ENCODE results near the gene SARDH.

SARDH gene

GRCh38 chr9:133717113-133718031 lies 20.8 kb downstream of the SARDH start:
- ATAC-seq: no peak
- no peaks in the 10 kb centered on the region for H3K36me3 Mint-ChIP-seq
- H3K27ac Mint-ChIP-seq: no peak overlapping the region
- H3K4me3 Mint-ChIP-seq: no peak overlapping the region
- H3K27me3 Mint-ChIP-seq: peaks cover 99% of the 10 kb centered on the region
- peaks cover 13% of the 10 kb centered on the region for H3K4me1 Mint-ChIP-seq
- H3K9me3 Mint-ChIP-seq: peaks cover 6% of the 10 kb centered on the region

GRCh38 chr9:133716564-133717112 lies 21.5 kb downstream of the SARDH start:
- Mint-ChIP-seq H3K4me1 (peaks cover 13% of the 10 kb centered on the region), H3K27me3 (peaks cover 97% of the 10 kb centered on the region), H3K36me3 (no peaks in the 10 kb centered on the region), H3K4me3 (no peak overlapping the region), H3K9me3 (peaks cover 6% of the 10 kb centered on the region), H3K27ac (no peak overlapping the region)
- ATAC-seq: no peak

- Mint-ChIP-seq H3K4me1 (peaks cover 13% of the 10 kb centered on the region), H3K27me3 (peaks cover 90% of the 10 kb centered on the region), H3K4me3 (no peak overlapping the region), H3K9me3 (peaks cover 6% of the 10 kb centered on the region), H3K36me3 (no peaks in the 10 kb centered on the region), H3K27ac (no peak overlapping the region)
- no peak for ATAC-seq
Measured at GRCh38 chr9:133715866-133716563, 22.1 kb downstream of the SARDH start.

GRCh38 chr9:133715295-133715865 lies 22.8 kb downstream of the SARDH start:
- ATAC-seq: no peak
- Mint-ChIP-seq H3K27ac (no peak overlapping the region), H3K4me3 (no peak overlapping the region), H3K9me3 (peaks cover 2% of the 10 kb centered on the region), H3K27me3 (peaks cover 90% of the 10 kb centered on the region), H3K4me1 (peaks cover 13% of the 10 kb centered on the region), H3K36me3 (no peaks in the 10 kb centered on the region)

GRCh38 chr9:133714606-133715294 lies 23.4 kb downstream of the SARDH start:
- ATAC-seq: no peak
- Mint-ChIP-seq H3K9me3 (no peaks in the 10 kb centered on the region), H3K36me3 (no peaks in the 10 kb centered on the region), H3K27me3 (peaks cover 91% of the 10 kb centered on the region), H3K27ac (no peak overlapping the region), H3K4me1 (peaks cover 13% of the 10 kb centered on the region), H3K4me3 (no peak overlapping the region)

- H3K36me3 Mint-ChIP-seq: no peaks in the 10 kb centered on the region
- peaks cover 13% of the 10 kb centered on the region for H3K4me1 Mint-ChIP-seq
- no peak for ATAC-seq
- no peak overlapping the region for H3K27ac Mint-ChIP-seq
- H3K27me3 Mint-ChIP-seq: peaks cover 89% of the 10 kb centered on the region
- no peaks in the 10 kb centered on the region for H3K9me3 Mint-ChIP-seq
- H3K4me3 Mint-ChIP-seq: no peak overlapping the region
Measured at GRCh38 chr9:133713960-133714495, 24.1 kb downstream of the SARDH start.

- Mint-ChIP-seq H3K27me3 (peaks cover 82% of the 10 kb centered on the region), H3K4me1 (peaks cover 13% of the 10 kb centered on the region), H3K4me3 (no peak overlapping the region), H3K36me3 (no peaks in the 10 kb centered on the region), H3K27ac (no peak overlapping the region), H3K9me3 (no peaks in the 10 kb centered on the region)
- no peak for ATAC-seq
Measured at GRCh38 chr9:133713150-133713959, 24.8 kb downstream of the SARDH start.

GRCh38 chr9:133712221-133713100 lies 25.7 kb downstream of the SARDH start:
- H3K27ac Mint-ChIP-seq: no peak overlapping the region
- H3K4me1 Mint-ChIP-seq: peaks cover 13% of the 10 kb centered on the region
- no peaks in the 10 kb centered on the region for H3K9me3 Mint-ChIP-seq
- no peak for ATAC-seq
- peaks cover 73% of the 10 kb centered on the region for H3K27me3 Mint-ChIP-seq
- no peaks in the 10 kb centered on the region for H3K36me3 Mint-ChIP-seq
- H3K4me3 Mint-ChIP-seq: no peak overlapping the region

- Mint-ChIP-seq H3K27ac (no peak overlapping the region), H3K9me3 (no peaks in the 10 kb centered on the region), H3K36me3 (no peaks in the 10 kb centered on the region), H3K4me3 (no peak overlapping the region), H3K4me1 (peaks cover 20% of the 10 kb centered on the region), H3K27me3 (peaks cover 65% of the 10 kb centered on the region)
- ATAC-seq: no peak
Measured at GRCh38 chr9:133711428-133712220, 26.5 kb downstream of the SARDH start.

- no peak overlapping the region for H3K4me3 Mint-ChIP-seq
Measured at GRCh38 chr9:133710661-133711427, 27.3 kb downstream of the SARDH start.

GRCh38 chr9:133709691-133710571 lies 28.2 kb downstream of the SARDH start:
- peaks cover 14% of the 10 kb centered on the region for H3K4me1 Mint-ChIP-seq
- H3K4me3 Mint-ChIP-seq: no peak overlapping the region
- no peaks in the 10 kb centered on the region for H3K36me3 Mint-ChIP-seq
- no peak for ATAC-seq
- no peaks in the 10 kb centered on the region for H3K9me3 Mint-ChIP-seq
- H3K27me3 Mint-ChIP-seq: peaks cover 64% of the 10 kb centered on the region
- H3K27ac Mint-ChIP-seq: no peak overlapping the region

More at GRCh38 chr9:133710661-133711427, 27.3 kb downstream of the SARDH start:
- H3K36me3 Mint-ChIP-seq: no peaks in the 10 kb centered on the region
- no peaks in the 10 kb centered on the region for H3K9me3 Mint-ChIP-seq
- ATAC-seq: no peak
- H3K4me1 Mint-ChIP-seq: peaks cover 20% of the 10 kb centered on the region
- H3K27me3 Mint-ChIP-seq: peaks cover 64% of the 10 kb centered on the region
- no peak overlapping the region for H3K27ac Mint-ChIP-seq
